HL-60 (cell line): ENCODE measurements around the gene CD1E.

ENCODE experiments used
- CTCF ChIP-seq: IDR thresholded peaks from one replicate; pipeline ENCODE4 v1.5.1; 2011; ENCODE audit warnings: low read length, control low read depth, inconsistent platforms; ENCODE audit not compliant: insufficient read depth
- POLR2AphosphoS5 ChIP-seq: IDR thresholded peaks from 2 replicates; pipeline ENCODE4 v1.6.1; 2012; ENCODE audit warnings: low read depth

DNA sequence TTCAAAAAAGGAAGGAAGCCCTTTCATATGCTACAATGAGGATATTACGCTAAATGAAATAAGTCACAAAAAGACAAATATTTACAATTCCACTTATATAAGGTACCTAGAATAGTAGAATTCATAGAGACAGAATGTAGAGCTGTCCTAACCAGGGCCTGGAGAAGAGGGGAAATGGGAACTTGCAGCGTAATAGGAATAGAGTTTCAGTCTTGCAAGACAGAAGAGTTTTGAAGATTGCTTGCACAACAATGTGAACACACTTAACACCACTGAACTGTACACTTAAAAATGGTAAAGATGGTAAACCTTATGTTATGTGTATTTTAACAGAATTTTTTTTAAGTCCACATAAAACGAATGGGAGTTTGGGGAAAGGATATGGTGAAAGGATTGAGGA lies 25.3 kb upstream of the CD1E start:
- no peak for TF ChIP-seq CTCF
- TF ChIP-seq POLR2AphosphoS5 = no peak
